Upper lobe of left lung (tissue), 6 donors: ENCODE measurements around the gene IZUMO2. TPM values are rescaled to one million over a fixed set of nuclear protein-coding genes. Genes with fewer than 3 reads are reported as not detected.

Experiments used
- ATAC-seq, 2 donors: fragments of 200-7000 bp; cut with Tn5 transposase; one replicate each; pipeline ENCODE4 v1.9.1; 2022; ENCODE audit warnings: mild to moderate bottlenecking in 2 of 2, moderate library complexity in 2 of 2; ENCODE audit not compliant: low FRiP score in 2 of 2
- DNase-seq, 2 donors: peaks; one replicate each; pipeline ENCODE4 v3.0.0-alpha.2; 2019 to 2020
- H3K27ac ChIP-seq, 4 donors: fragments of 200-600 bp; sonication (generic); one replicate each; pipeline ENCODE4 v1.5.1; 2016 to 2019
- H3K27me3 ChIP-seq, 4 donors: fragments of 200-600 bp; sonication (generic); one replicate each; pipeline ENCODE4 v1.5.1; 2017 to 2019
- H3K36me3 ChIP-seq, 4 donors: fragments of 200-600 bp; sonication (generic); one replicate each; pipeline ENCODE4 v1.5.1; 2016 to 2019
- H3K4me1 ChIP-seq, 4 donors: fragments of 200-600 bp; sonication (generic); one replicate each; pipeline ENCODE4 v1.5.1; 2018 to 2019
- H3K4me3 ChIP-seq, 4 donors: fragments of 200-600 bp; sonication (generic); one replicate each; pipeline ENCODE4 v1.5.1; 2017 to 2019; ENCODE audit warnings: mild to moderate bottlenecking in 2 of 4, moderate library complexity in 1 of 4
- H3K9me3 ChIP-seq, 4 donors: fragments of 200-600 bp; sonication (generic); one replicate each; pipeline ENCODE4 v1.5.1; 2018 to 2019
- EP300 ChIP-seq, 4 donors: sonication (generic); formaldehyde crosslinking; IDR thresholded peaks; one replicate each; pipeline ENCODE4 v1.5.1; 2017; ENCODE audit warnings: antibody characterized with exemption in 4 of 4, control low read depth in 2 of 4
- POLR2A ChIP-seq, 4 donors: fragments of 450-650 bp; IDR thresholded peaks; one replicate each; pipeline ENCODE4 v1.5.1; 2016 to 2017; ENCODE audit warnings: antibody characterized with exemption in 4 of 4, mild to moderate bottlenecking in 2 of 4
- POLR2AphosphoS5 ChIP-seq, 2 donors: sonication (generic); formaldehyde crosslinking; IDR thresholded peaks; one replicate each; pipeline ENCODE4 v1.5.1; 2017; ENCODE audit warnings: antibody characterized with exemption in 2 of 2
- WGBS, 2 donors: methylation state at CpG; one replicate each; pipeline ENCODE4 v1.1.5; 2017 to 2018; 5-methylcytosine and 5-hydroxymethylcytosine counted together
- total RNA-seq, 6 donors: library from RNA; depleted of rRNA in 4 of 6; stranded (reverse); fragments of >200 nt in 4 of 6; gene quantifications; one replicate each; pipeline versions ENCODE4 v1.1.0 to v1.2.1, GENCODE V29; 2016 to 2021
- TF ChIP-seq, protein P1 (sequence below), 6 experiments: fragments of 450-650 bp in 4 of 6; fragments of 200-600 bp in 2 of 6; sonication (generic) in 2 of 6; IDR thresholded peaks; one replicate each; pipeline ENCODE4 v1.5.1; 2016 to 2019; ENCODE audit warnings: antibody characterized with exemption in 6 of 6
- donor health status: DM: no; HTN: no; CAD: no; lungs with moderate emphysema.
- donor health status: DM: no; HTN: yes; CAD: no; lungs with severe emphysema.

IZUMO2 gene
- total RNA-seq = not detected

DNA sequence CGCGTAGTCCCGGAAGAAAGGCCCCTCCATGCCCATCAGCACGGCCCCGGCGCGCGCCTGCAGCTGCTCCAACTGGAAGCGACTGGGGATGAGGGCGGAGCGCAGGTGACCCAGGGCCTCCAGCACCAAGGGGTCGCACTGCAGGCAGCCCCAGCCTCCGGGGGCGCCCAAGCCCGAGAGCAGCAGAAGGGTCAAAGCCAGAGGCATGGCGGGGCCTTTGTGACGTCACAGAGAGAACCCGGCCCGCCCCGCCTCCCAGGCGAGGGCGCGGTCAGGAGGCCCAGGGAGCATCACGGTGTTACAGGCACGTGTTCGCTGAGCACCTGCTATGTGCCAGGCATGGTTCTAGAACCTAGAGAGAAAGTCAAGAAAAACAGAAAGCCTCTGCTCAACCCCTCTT is at the start of gene IZUMO2:
Gene IZUMO2, minus strand, starts transcription at position 294 of the 400 bp plus-strand sequence. Its CDS starts 87 bp downstream, at position 207.
- H3K4me3 ChIP-seq = peak within 1 kb of the TSS in 2 of 4 donors; percentile 12 to 21
- 29 to 34% methylated on average over 11 to 22 of the region's 26 CpGs for WGBS, 2 donors
- peaks cover 0 to 6% (median 2%) of the 10 kb centered on the region in 4 donors for H3K9me3 ChIP-seq
- peaks cover 0 to 7% (median 3%) of the 10 kb centered on the region in 4 donors for H3K4me1 ChIP-seq
- ATAC-seq = no peak
- no peaks in the 10 kb centered on the region for H3K27me3 ChIP-seq
- peak in 1 of 2 donors; percentile 85 for DNase-seq
- no peak within 1 kb of the TSS for H3K27ac ChIP-seq
- TF ChIP-seq EP300 (IDR thresholded peaks at IDR 0.05) (no peak), POLR2A (IDR thresholded peaks at IDR 0.05) (no peak), POLR2AphosphoS5 (IDR thresholded peaks at IDR 0.05) (no peak)
- TF ChIP-seq, protein P1, sequence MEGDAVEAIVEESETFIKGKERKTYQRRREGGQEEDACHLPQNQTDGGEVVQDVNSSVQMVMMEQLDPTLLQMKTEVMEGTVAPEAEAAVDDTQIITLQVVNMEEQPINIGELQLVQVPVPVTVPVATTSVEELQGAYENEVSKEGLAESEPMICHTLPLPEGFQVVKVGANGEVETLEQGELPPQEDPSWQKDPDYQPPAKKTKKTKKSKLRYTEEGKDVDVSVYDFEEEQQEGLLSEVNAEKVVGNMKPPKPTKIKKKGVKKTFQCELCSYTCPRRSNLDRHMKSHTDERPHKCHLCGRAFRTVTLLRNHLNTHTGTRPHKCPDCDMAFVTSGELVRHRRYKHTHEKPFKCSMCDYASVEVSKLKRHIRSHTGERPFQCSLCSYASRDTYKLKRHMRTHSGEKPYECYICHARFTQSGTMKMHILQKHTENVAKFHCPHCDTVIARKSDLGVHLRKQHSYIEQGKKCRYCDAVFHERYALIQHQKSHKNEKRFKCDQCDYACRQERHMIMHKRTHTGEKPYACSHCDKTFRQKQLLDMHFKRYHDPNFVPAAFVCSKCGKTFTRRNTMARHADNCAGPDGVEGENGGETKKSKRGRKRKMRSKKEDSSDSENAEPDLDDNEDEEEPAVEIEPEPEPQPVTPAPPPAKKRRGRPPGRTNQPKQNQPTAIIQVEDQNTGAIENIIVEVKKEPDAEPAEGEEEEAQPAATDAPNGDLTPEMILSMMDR (IDR thresholded peaks at IDR 0.05) = no peak
- H3K36me3 ChIP-seq = no peaks in the 10 kb centered on the region

- Histone ChIP-seq H3K27me3 (no peaks in the 10 kb centered on the region), H3K4me3 (no peak overlapping the region), H3K4me1 (peaks cover 0 to 17% (median 7%) of the 10 kb centered on the region in 4 donors), H3K27ac (no peak overlapping the region), H3K9me3 (no peaks in the 10 kb centered on the region), H3K36me3 (peaks cover 0 to 10% (median 1%) of the 10 kb centered on the region in 4 donors)
- DNase-seq (peak in 1 of 2 donors; percentile 85), ATAC-seq (no peak)
- TF ChIP-seq POLR2AphosphoS5 (IDR thresholded peaks at IDR 0.05) (no peak), EP300 (IDR thresholded peaks at IDR 0.05) (no peak), POLR2A (IDR thresholded peaks at IDR 0.05) (no peak)
- TF ChIP-seq, protein P1 (IDR thresholded peaks at IDR 0.05) = no peak
- WGBS, 2 donors = 94% methylated on average over 37 of the region's 46 CpGs; no CpG with 5 or more reads in 1 of the 2 donors
Measured at GRCh38 chr19:50210425-50210824, 47.3 kb upstream of the IZUMO2 start.

- peaks cover 0 to 10% (median 1%) of the 10 kb centered on the region in 4 donors for H3K36me3 ChIP-seq
- no peaks in the 10 kb centered on the region for H3K27me3 ChIP-seq
- TF ChIP-seq POLR2A (IDR thresholded peaks at IDR 0.05) = no peak
- TF ChIP-seq EP300 (IDR thresholded peaks at IDR 0.05) = no peak
- TF ChIP-seq, protein P1 (IDR thresholded peaks at IDR 0.05) = no peak
- TF ChIP-seq POLR2AphosphoS5 (IDR thresholded peaks at IDR 0.05) = no peak
- 83 to 87% methylated on average over 7 of the region's 7 CpGs for WGBS, 2 donors
- H3K4me3 ChIP-seq = no peak overlapping the region
- no peak for ATAC-seq
- no peaks in the 10 kb centered on the region for H3K9me3 ChIP-seq
- DNase-seq = no peak
- H3K4me1 ChIP-seq = peaks cover 0 to 20% (median 7%) of the 10 kb centered on the region in 4 donors
- no peak overlapping the region for H3K27ac ChIP-seq
Measured at GRCh38 chr19:50209131-50209530, 46.0 kb upstream of the IZUMO2 start.

- ATAC-seq (no peak), DNase-seq (no peak)
- Histone ChIP-seq H3K36me3 (peaks cover 0 to 10% (median 1%) of the 10 kb centered on the region in 4 donors), H3K27ac (peak overlapping the region in 1 of 4 donors; percentile 82), H3K9me3 (no peaks in the 10 kb centered on the region), H3K4me3 (no peak overlapping the region), H3K4me1 (peaks cover 6 to 28% (median 15%) of the 10 kb centered on the region in 4 donors), H3K27me3 (peaks cover 0 to 6% (median 3%) of the 10 kb centered on the region in 4 donors)
- TF ChIP-seq POLR2AphosphoS5 (IDR thresholded peaks at IDR 0.05) = no peak
- TF ChIP-seq, protein P1 (IDR thresholded peaks at IDR 0.05) = no peak
- no peak for TF ChIP-seq EP300 (IDR thresholded peaks at IDR 0.05)
- no peak for TF ChIP-seq POLR2A (IDR thresholded peaks at IDR 0.05)
- WGBS, 2 donors = 62 to 67% methylated on average over 2 of the region's 2 CpGs
Measured at GRCh38 chr19:50207730-50208129, 44.6 kb upstream of the IZUMO2 start.

GRCh38 chr19:50206191-50206590 is 43.1 kb upstream of the IZUMO2 start:
- peaks cover 0 to 6% (median 3%) of the 10 kb centered on the region in 4 donors for H3K27me3 ChIP-seq

More at GRCh38 chr19:50206191-50206590, 43.1 kb upstream of the IZUMO2 start:
- ATAC-seq (no peak), DNase-seq (no peak)
- peaks cover 0 to 5% (median 1%) of the 10 kb centered on the region in 4 donors for H3K36me3 ChIP-seq
- no peak for TF ChIP-seq POLR2A (IDR thresholded peaks at IDR 0.05)
- TF ChIP-seq, protein P1 (IDR thresholded peaks at IDR 0.05) = no peak
- no peak for TF ChIP-seq POLR2AphosphoS5 (IDR thresholded peaks at IDR 0.05)
- no peak for TF ChIP-seq EP300 (IDR thresholded peaks at IDR 0.05)
- H3K9me3 ChIP-seq = no peaks in the 10 kb centered on the region
- WGBS, 2 donors = 38 to 59% methylated on average over 4 to 6 of the region's 6 CpGs
- peak overlapping the region; percentile 82 to 89 (median 86) for H3K27ac ChIP-seq
- H3K4me1 ChIP-seq = peaks cover 6 to 28% (median 16%) of the 10 kb centered on the region in 4 donors
- peak overlapping the region in 3 of 4 donors; percentile 40 to 55 (median 48) for H3K4me3 ChIP-seq
